GM23338 (cell line): ENCODE results near the gene CACNA1D. TPM values are rescaled to one million over a fixed set of nuclear protein-coding genes. Genes with fewer than 3 reads are reported as not detected.
"Not testable (repeated sequence)": the region's sequence is repeated elsewhere in the genome, so short reads cannot be mapped to it uniquely, and the experiment has no call there.

Experiments used
- ATAC-seq: fragments of 200-7000 bp; cut with Tn5 transposase; 3 replicates; pipeline ENCODE4 v1.9.1; 2020
- DNase-seq: peaks from one replicate; pipeline ENCODE4 v3.0.0-alpha.2; 2015; ENCODE audit warnings: low spot score
- H2AFZ ChIP-seq: fragments of 200-600 bp; sonication (generic); 2 replicates; pipeline ENCODE4 v1.8.0; 2016; ENCODE audit warnings: antibody characterized with exemption, mild to moderate bottlenecking, moderate library complexity
- H3F3A ChIP-seq: fragments of 200-600 bp; sonication (generic); replicated peaks from 2 replicates; pipeline ENCODE4 v1.8.0; 2017; ENCODE audit warnings: antibody characterized with exemption, mixed run types, low read depth
- H3K27ac ChIP-seq: fragments of 200-600 bp; sonication (generic); 2 replicates; pipeline ENCODE4 v1.6.1; 2016; ENCODE audit warnings: low read depth
- H3K27me3 ChIP-seq: fragments of 200-600 bp; sonication (generic); 2 replicates; pipeline ENCODE4 v1.8.0; 2016; ENCODE audit warnings: mild to moderate bottlenecking, mixed run types, moderate library complexity; ENCODE audit not compliant: insufficient read depth
- H3K36me3 ChIP-seq: fragments of 200-600 bp; sonication (generic); 2 replicates; pipeline ENCODE4 v1.8.0; 2016; ENCODE audit warnings: mild to moderate bottlenecking; ENCODE audit not compliant: insufficient read depth
- H3K4me1 ChIP-seq: fragments of 200-600 bp; sonication (generic); 2 replicates; pipeline ENCODE4 v1.8.0; 2016; ENCODE audit warnings: mild to moderate bottlenecking, moderate library complexity; ENCODE audit not compliant: insufficient read depth
- H3K4me2 ChIP-seq: fragments of 200-600 bp; sonication (generic); 2 replicates; pipeline ENCODE4 v1.7.1; 2017; ENCODE audit warnings: mixed run types
- H3K4me3 ChIP-seq: fragments of 200-600 bp; sonication (generic); 2 replicates; pipeline ENCODE4 v1.6.1; 2016; ENCODE audit warnings: mixed run types
- H3K79me2 ChIP-seq: fragments of 200-600 bp; sonication (generic); replicated peaks from 2 replicates; pipeline ENCODE4 v1.8.0; 2017; ENCODE audit warnings: mild to moderate bottlenecking; ENCODE audit not compliant: insufficient read depth
- H3K9me2 ChIP-seq: fragments of 200-600 bp; sonication (generic); 2 replicates; pipeline ENCODE4 v1.8.0; 2017; ENCODE audit not compliant: insufficient read depth
- H4K20me1 ChIP-seq: fragments of 200-600 bp; sonication (generic); replicated peaks from 2 replicates; pipeline ENCODE4 v1.8.0; 2017; ENCODE audit warnings: mild to moderate bottlenecking; ENCODE audit not compliant: insufficient read depth
- H3K27ac Mint-ChIP-seq: 2 replicates; pipeline ENCODE4 v1.8.0; 2020; ENCODE audit warnings: inconsistent platforms, mild to moderate bottlenecking, moderate library complexity, mixed read lengths
- H3K27me3 Mint-ChIP-seq: 3 replicates; pipeline ENCODE4 v1.8.0; 2022; ENCODE audit warnings: low read depth, mild to moderate bottlenecking, moderate library complexity, mixed read lengths, inconsistent platforms; ENCODE audit not compliant: insufficient read depth, poor library complexity
- H3K36me3 Mint-ChIP-seq: 3 replicates; pipeline ENCODE4 v1.8.0; 2021; ENCODE audit warnings: low read depth, mild to moderate bottlenecking, inconsistent platforms, moderate library complexity, mixed read lengths
- H3K4me1 Mint-ChIP-seq: 3 replicates; pipeline ENCODE4 v1.8.0; 2020; ENCODE audit warnings: mild to moderate bottlenecking, inconsistent platforms, mixed read lengths
- H3K4me3 Mint-ChIP-seq: 3 replicates; pipeline ENCODE4 v1.8.0; 2021; ENCODE audit warnings: moderate library complexity, mild to moderate bottlenecking, inconsistent platforms, mixed read lengths
- H3K9me3 Mint-ChIP-seq: 3 replicates; pipeline ENCODE4 v1.8.0; 2020; ENCODE audit warnings: moderate library complexity, mild to moderate bottlenecking, inconsistent platforms, mixed read lengths
- ETS1 ChIP-seq: IDR thresholded peaks from 2 replicates; pipeline ENCODE4 v1.6.1; 2016; ENCODE audit warnings: antibody characterized with exemption
- EZH2 ChIP-seq: fragments of 200-600 bp; sonication (generic); IDR thresholded peaks from one replicate; pipeline ENCODE4 v1.8.0; 2017; ENCODE audit warnings: antibody characterized with exemption, mild to moderate bottlenecking, low read depth; ENCODE audit not compliant: unreplicated experiment
- EZH2phosphoT487 ChIP-seq: fragments of 200-600 bp; sonication (generic); IDR thresholded peaks from one replicate; pipeline ENCODE4 v1.8.1; 2018; ENCODE audit warnings: antibody characterized with exemption; ENCODE audit not compliant: unreplicated experiment
- JUNB ChIP-seq: IDR thresholded peaks from one replicate; pipeline ENCODE4 v1.6.1; 2016; ENCODE audit warnings: antibody characterized with exemption; ENCODE audit not compliant: unreplicated experiment
- POLR2AphosphoS5 ChIP-seq: IDR thresholded peaks from 2 replicates; pipeline ENCODE4 v1.6.1; 2016; ENCODE audit warnings: antibody characterized with exemption, low read depth
- REST ChIP-seq: IDR thresholded peaks from one replicate; pipeline ENCODE4 v1.6.1; 2018; ENCODE audit warnings: antibody characterized with exemption; ENCODE audit not compliant: unreplicated experiment
- STAT1 ChIP-seq: IDR thresholded peaks from one replicate; pipeline ENCODE4 v1.6.1; 2016; ENCODE audit warnings: antibody characterized with exemption; ENCODE audit not compliant: unreplicated experiment
- ZNF114 ChIP-seq: fragments of 250-450 bp; sonication (Bioruptor Pico); IDR thresholded peaks from 2 replicates; pipeline ENCODE4 v1.5.0; 2020; ENCODE audit warnings: mild to moderate bottlenecking, moderate library complexity
- ZNF331 ChIP-seq: fragments of 250-450 bp; sonication (Bioruptor Pico); IDR thresholded peaks from 2 replicates; pipeline ENCODE4 v1.5.0; 2020; ENCODE audit warnings: low read depth, mild to moderate bottlenecking, moderate library complexity
- polyA plus RNA-seq: library from polyadenylated mRNA; unstranded; fragments of >200 nt; fragmentation: Nextera tagmentation; extraction: Ambion mirVana; gene quantifications from 2 replicates; pipeline ENCODE4 v1.2.1, GENCODE V29; 2016
- total RNA-seq: library from RNA; depleted of rRNA; stranded (reverse); fragments of >200 nt; shearing (Covaris generic); gene quantifications from 2 replicates; pipeline ENCODE4 v1.2.3, GENCODE V29; 2014

Gene CACNA1D
- total and polyA plus RNA-seq, 2 experiments from 2014 or later, result 1.7 to 1.8 TPM

GRCh38 chr3:53460326-53460725 is 34.1 kb upstream of the CACNA1D start:
- ATAC-seq, result no peak
- Histone ChIP-seq H3K4me3 (no peak overlapping the region), H3K4me2 (no peak overlapping the region), H4K20me1 (no peaks in the 10 kb centered on the region), H3K27ac (no peak overlapping the region), H3K36me3 (no peaks in the 10 kb centered on the region; the same call in 1 of the 2 replicates), H2AFZ (no peak overlapping the region), H3F3A (no peaks in the 10 kb centered on the region), H3K27me3 (no peaks in the 10 kb centered on the region), H3K9me2 (no peaks in the 10 kb centered on the region; the same call in 1 of the 2 replicates), H3K79me2 (no peaks in the 10 kb centered on the region), H3K4me1 (no peaks in the 10 kb centered on the region)
- TF ChIP-seq ETS1 (no peak), EZH2phosphoT487 (no peak), ZNF114 (no peak), EZH2 (no peak), POLR2AphosphoS5 (no peak), REST (no peak), JUNB (no peak)
- Mint-ChIP-seq H3K27ac (no peak overlapping the region), H3K27me3 (no peaks in the 10 kb centered on the region), H3K4me1 (no peaks in the 10 kb centered on the region), H3K4me3 (no peak overlapping the region), H3K36me3 (no peaks in the 10 kb centered on the region), H3K9me3 (no peaks in the 10 kb centered on the region)
- DNase-seq, result no peak

GRCh38 chr3:53464424-53464823 is 30.0 kb upstream of the CACNA1D start:
- Histone ChIP-seq H3K79me2 (no peaks in the 10 kb centered on the region), H3K9me2 (no peaks in the 10 kb centered on the region), H3K27ac (no peak overlapping the region), H3K4me3 (no peak overlapping the region), H3F3A (no peaks in the 10 kb centered on the region), H2AFZ (no peak overlapping the region), H3K4me2 (no peak overlapping the region), H4K20me1 (no peaks in the 10 kb centered on the region), H3K36me3 (no peaks in the 10 kb centered on the region; the same call in 1 of the 2 replicates), H3K4me1 (no peaks in the 10 kb centered on the region), H3K27me3 (no peaks in the 10 kb centered on the region)
- Mint-ChIP-seq H3K4me1 (no peaks in the 10 kb centered on the region), H3K27ac (no peak overlapping the region), H3K27me3 (no peaks in the 10 kb centered on the region), H3K9me3 (peaks cover 4% of the 10 kb centered on the region; the same call in 2 of the 3 replicates), H3K4me3 (no peak overlapping the region), H3K36me3 (no peaks in the 10 kb centered on the region)
- TF ChIP-seq ETS1 (no peak), STAT1 (no peak), ZNF331 (no peak), JUNB (no peak)
- no peak for ATAC-seq
- peak; percentile 1 for DNase-seq

GRCh38 chr3:53469758-53470157 is 24.7 kb upstream of the CACNA1D start:
- H3K27ac ChIP-seq, result not testable (repeated sequence)

More at GRCh38 chr3:53469758-53470157, 24.7 kb upstream of the CACNA1D start:
- H3F3A ChIP-seq, DNase-seq, H3K27ac Mint-ChIP-seq, H3K4me1 ChIP-seq, H3K36me3 ChIP-seq, H4K20me1 ChIP-seq, H3K36me3 Mint-ChIP-seq, H3K79me2 ChIP-seq, ATAC-seq, H3K27me3 ChIP-seq, H3K4me1 Mint-ChIP-seq, H3K4me2 ChIP-seq, H3K4me3 ChIP-seq, H3K27me3 Mint-ChIP-seq, H2AFZ ChIP-seq, H3K9me2 ChIP-seq, H3K4me3 Mint-ChIP-seq: not testable (repeated sequence)
- peaks cover 14% of the 10 kb centered on the region; the same call in 2 of the 3 replicates for H3K9me3 Mint-ChIP-seq
